Neuronal stem cell (in vitro differentiated cells): ENCODE measurements around the gene ZFP1.
"Not testable (repeated sequence)": the region's sequence is repeated elsewhere in the genome, so short reads cannot be mapped to it uniquely, and the experiment has no call there.

ENCODE experiments used
- DNase-seq: peaks from one replicate; pipeline ENCODE4 v3.0.0-alpha.2; 2013; ENCODE audit warnings: low spot score
- H2AFZ ChIP-seq: one replicate; pipeline ENCODE4 v1.6.1; 2013; ENCODE audit warnings: mild to moderate bottlenecking, low read length, inconsistent platforms
- H2AK5ac ChIP-seq: 2 replicates; pipeline ENCODE4 v1.6.1; 2013; ENCODE audit warnings: low read depth, mild to moderate bottlenecking, inconsistent platforms, low read length, moderate library complexity, mixed read lengths
- H2BK120ac ChIP-seq: 2 replicates; pipeline ENCODE4 v1.6.1; 2013; ENCODE audit warnings: low read depth, mild to moderate bottlenecking, inconsistent platforms, low read length, moderate library complexity, mixed read lengths
- H2BK12ac ChIP-seq: one replicate; pipeline ENCODE4 v1.6.1; 2013; ENCODE audit warnings: low read length, inconsistent platforms
- H2BK15ac ChIP-seq: 2 replicates; pipeline ENCODE4 v1.6.1; 2013; ENCODE audit warnings: mild to moderate bottlenecking, low read length, inconsistent platforms, mixed read lengths
- H2BK5ac ChIP-seq: one replicate; pipeline ENCODE4 v1.6.1; 2013; ENCODE audit warnings: inconsistent platforms, mild to moderate bottlenecking, low read length, moderate library complexity
- H3K14ac ChIP-seq: one replicate; pipeline ENCODE4 v1.6.1; 2013; ENCODE audit warnings: low read length, inconsistent platforms
- H3K18ac ChIP-seq: 2 replicates; pipeline ENCODE4 v1.6.1; 2013; ENCODE audit warnings: low read length, inconsistent platforms
- H3K23ac ChIP-seq: 2 replicates; pipeline ENCODE4 v1.6.1; 2013; ENCODE audit warnings: low read depth, mild to moderate bottlenecking, mixed read lengths, low read length, inconsistent platforms; ENCODE audit not compliant: poor library complexity
- H3K27ac ChIP-seq: replicated peaks from 3 replicates; pipeline ENCODE4 v1.5.1; 2013; ENCODE audit warnings: low read length, inconsistent platforms
- H3K27me3 ChIP-seq, 3 experiments: 2 replicates each; pipeline ENCODE4 v1.6.1; 2013; ENCODE audit warnings: low read length in 3 of 3, mild to moderate bottlenecking in 2 of 3, inconsistent platforms in 1 of 3, low read depth in 1 of 3, mixed read lengths in 1 of 3, moderate library complexity in 1 of 3; ENCODE audit not compliant: control insufficient read depth in 3 of 3, insufficient read depth in 3 of 3
- H3K36me3 ChIP-seq, 2 donors: replicated peaks in 1 of 2; 2 replicates each; pipeline ENCODE4 v1.6.1; 2013; ENCODE audit warnings: low read length in 2 of 2; ENCODE audit not compliant: control insufficient read depth in 2 of 2, insufficient read depth in 2 of 2
- H3K4ac ChIP-seq: 2 replicates; pipeline ENCODE4 v1.6.1; 2013; ENCODE audit warnings: inconsistent platforms, mild to moderate bottlenecking, low read length, moderate library complexity
- H3K4me1 ChIP-seq, 2 donors: 1 replicate in 1 of 2; 2 replicates in 1 of 2; pipeline ENCODE4 v1.6.1; 2013; ENCODE audit warnings: low read length in 2 of 2, low read depth in 1 of 2; ENCODE audit not compliant: control insufficient read depth in 2 of 2, insufficient read depth in 1 of 2
- H3K4me2 ChIP-seq: one replicate; pipeline ENCODE4 v1.6.1; 2013; ENCODE audit warnings: mild to moderate bottlenecking, low read length, inconsistent platforms; ENCODE audit not compliant: insufficient read depth, poor library complexity, severe bottlenecking
- H3K4me3 ChIP-seq, 2 donors: 2 replicates each; pipeline ENCODE4 v1.5.1; 2013; ENCODE audit warnings: low read length in 2 of 2, mild to moderate bottlenecking in 2 of 2, inconsistent platforms in 1 of 2, moderate library complexity in 1 of 2
- H3K79me1 ChIP-seq: one replicate; pipeline ENCODE4 v1.6.1; 2013; ENCODE audit warnings: low read depth, mild to moderate bottlenecking, inconsistent platforms, low read length, moderate library complexity
- H3K9ac ChIP-seq: one replicate; pipeline ENCODE4 v1.6.1; 2013; ENCODE audit warnings: mild to moderate bottlenecking, low read depth, low read length, inconsistent platforms; ENCODE audit not compliant: poor library complexity
- H3K9me3 ChIP-seq, 2 donors: replicated peaks in 1 of 2; 2 replicates each; pipeline versions ENCODE3 to v1.6.1; 2013; ENCODE audit warnings: low read length in 2 of 2, mild to moderate bottlenecking in 2 of 2, inconsistent platforms in 1 of 2, low read depth in 1 of 2, mixed read lengths in 1 of 2, moderate library complexity in 1 of 2; ENCODE audit not compliant: control insufficient read depth in 2 of 2, insufficient read depth in 1 of 2
- H4K8ac ChIP-seq: one replicate; pipeline ENCODE4 v1.6.1; 2013; ENCODE audit warnings: low read depth, mild to moderate bottlenecking, inconsistent platforms, low read length, moderate library complexity
- H4K91ac ChIP-seq: one replicate; pipeline ENCODE4 v1.6.1; 2013; ENCODE audit warnings: low read length, low read depth, mild to moderate bottlenecking, inconsistent platforms; ENCODE audit not compliant: poor library complexity
- WGBS, 2 donors: extraction: QIAGEN DNeasy Blood & Tissue Kit; methylation state at CpG; one replicate each; pipeline ENCODE4 v1.1.7; 2013; ENCODE audit warnings: missing lambda C conversion rate in 2 of 2, mixed read lengths in 1 of 2; ENCODE audit not compliant: insufficient read length in 2 of 2, insufficient replicate concordance in 1 of 2; ENCODE audit errors: extremely low coverage in 2 of 2; 5-methylcytosine and 5-hydroxymethylcytosine counted together

The ZFP1 gene

GRCh38 chr16:75121949-75122568 is 26.3 kb upstream of the ZFP1 start:
- no peak overlapping the region for H2BK12ac ChIP-seq
- no peak overlapping the region for H3K9ac ChIP-seq
- H3K4me2 ChIP-seq: no peak overlapping the region
- no peaks in the 10 kb centered on the region for H3K79me1 ChIP-seq
- WGBS, 2 donors: no CpG with 5 or more reads among the region's 6 CpGs
- H3K4ac ChIP-seq: no peak overlapping the region
- no peak overlapping the region for H2AK5ac ChIP-seq
- H4K91ac ChIP-seq: no peak overlapping the region
- H3K14ac ChIP-seq: no peak overlapping the region
- peaks cover 3 to 15% of the 10 kb centered on the region in 2 donors for H3K9me3 ChIP-seq
- no peak overlapping the region for H3K4me3 ChIP-seq
- no peak overlapping the region for H2BK120ac ChIP-seq
- no peaks in the 10 kb centered on the region for H3K36me3 ChIP-seq
- no peak overlapping the region for H3K27ac ChIP-seq
- no peak overlapping the region for H2AFZ ChIP-seq
- H2BK5ac ChIP-seq: no peak overlapping the region
- no peak overlapping the region for H3K18ac ChIP-seq
- H4K8ac ChIP-seq: no peak overlapping the region
- no peaks in the 10 kb centered on the region for H3K4me1 ChIP-seq
- H3K27me3 ChIP-seq: no peaks in the 10 kb centered on the region
- DNase-seq: no peak
- no peak overlapping the region for H3K23ac ChIP-seq
- no peak overlapping the region for H2BK15ac ChIP-seq

GRCh38 chr16:75122609-75123008 is 25.7 kb upstream of the ZFP1 start:
- Histone ChIP-seq H3K23ac (no peak overlapping the region), H3K9me3 (peaks cover 3 to 19% of the 10 kb centered on the region in 2 donors), H2AK5ac (no peak overlapping the region), H3K4me1 (no peaks in the 10 kb centered on the region), H3K9ac (no peak overlapping the region), H3K4me3 (no peak overlapping the region), H3K4me2 (no peak overlapping the region), H4K91ac (no peak overlapping the region), H3K36me3 (no peaks in the 10 kb centered on the region), H3K4ac (no peak overlapping the region), H2BK15ac (no peak overlapping the region), H4K8ac (no peak overlapping the region), H2BK120ac (no peak overlapping the region), H3K18ac (no peak overlapping the region), H2BK12ac (no peak overlapping the region), H2BK5ac (no peak overlapping the region), H3K79me1 (no peaks in the 10 kb centered on the region), H3K27ac (no peak overlapping the region), H3K14ac (no peak overlapping the region), H3K27me3 (no peaks in the 10 kb centered on the region), H2AFZ (no peak overlapping the region)
- no peak for DNase-seq
- no CpG with 5 or more reads among the region's 1 CpG for WGBS, 2 donors

- Histone ChIP-seq H3K14ac (no peak overlapping the region), H3K27me3 (peaks cover 0 to 13% (median 0%) of the 10 kb centered on the region in 3 experiments), H4K8ac (no peak overlapping the region), H3K4me2 (no peak overlapping the region), H2AFZ (no peak overlapping the region), H3K27ac (no peak overlapping the region), H2BK5ac (no peak overlapping the region), H2BK12ac (no peak overlapping the region), H2BK15ac (no peak overlapping the region), H3K36me3 (no peaks in the 10 kb centered on the region), H3K23ac (no peak overlapping the region), H3K9ac (no peak overlapping the region), H3K9me3 (peaks cover 0 to 21% of the 10 kb centered on the region in 2 donors), H3K79me1 (no peaks in the 10 kb centered on the region), H3K18ac (no peak overlapping the region), H3K4me1 (no peaks in the 10 kb centered on the region), H4K91ac (no peak overlapping the region), H2BK120ac (no peak overlapping the region), H3K4me3 (no peak overlapping the region), H3K4ac (no peak overlapping the region), H2AK5ac (no peak overlapping the region)
- DNase-seq: no peak
- WGBS, 2 donors: no CpG with 5 or more reads among the region's 4 CpGs
Measured at GRCh38 chr16:75127713-75128415, 20.5 kb upstream of the ZFP1 start.

- H3K23ac ChIP-seq, H3K4me1 ChIP-seq, H3K36me3 ChIP-seq, H2BK5ac ChIP-seq, H3K18ac ChIP-seq, H3K4me2 ChIP-seq, DNase-seq, H2AFZ ChIP-seq, H3K4me3 ChIP-seq, H4K91ac ChIP-seq, H2BK15ac ChIP-seq, H3K9ac ChIP-seq, H2BK120ac ChIP-seq, H4K8ac ChIP-seq, H3K79me1 ChIP-seq, H3K14ac ChIP-seq, H2BK12ac ChIP-seq, H2AK5ac ChIP-seq, H3K4ac ChIP-seq, H3K27ac ChIP-seq: not testable (repeated sequence)
- peaks cover 0 to 21% of the 10 kb centered on the region in 2 donors for H3K9me3 ChIP-seq
- no CpG with 5 or more reads among the region's 5 CpGs for WGBS, 2 donors
- H3K27me3 ChIP-seq: peaks cover 0 to 13% (median 0%) of the 10 kb centered on the region in 3 experiments
Measured at GRCh38 chr16:75129421-75130149, 18.7 kb upstream of the ZFP1 start.
